GM12878 (cell line): ENCODE data around the gene KIRREL1. TPM values are rescaled to one million over a fixed set of nuclear protein-coding genes. Genes with fewer than 3 reads are reported as not detected.

Experiments
- ATAC-seq: fragments of 200-7000 bp; cut with Tn5 transposase; 3 replicates; pipeline ENCODE4 v1.9.1; 2020; ENCODE audit warnings: mild to moderate bottlenecking, moderate library complexity
- BruUV-seq: library from RNA; stranded (reverse); fragments of 400-500 nt; replicated peaks from 2 replicates; lab custom pipeline; 2021; lab: Mats Ljungman, UMichigan
- CTCF ChIA-PET: fragments of 300-600 bp; sonication (Branson Sonifier 250); formaldehyde crosslinking; extraction: SDS; loops from one replicate; lab custom pipeline; 2021; ENCODE audit warnings: inconsistent platforms; lab: Yijun Ruan, JAX
- POLR2A ChIA-PET: fragments of 350-600 bp; formaldehyde crosslinking; extraction: SDS; loops from one replicate; lab custom pipeline; 2021; ENCODE audit warnings: inconsistent platforms; lab: Charles Lee
- RAD21 ChIA-PET: fragments of 300-600 bp; sonication (Branson Sonifier 250); formaldehyde crosslinking; loops from one replicate; lab custom pipeline; 2023; ENCODE audit warnings: antibody characterized with exemption; ENCODE audit not compliant: unreplicated experiment; lab: Charles Lee
- SMC1A ChIA-PET: fragments of 300-600 bp; sonication (Branson Sonifier 250); formaldehyde crosslinking; loops from one replicate; lab custom pipeline; 2023; ENCODE audit not compliant: unreplicated experiment, uncharacterized antibody; lab: Charles Lee
- DNase-seq: peaks from one replicate; pipeline ENCODE4 v3.0.0-alpha.2; 2011; ENCODE audit warnings: low read depth, low spot score
- FAIRE-seq: peaks from 3 replicates; lab custom pipeline; 2011; peaks lifted over from hg19 to GRCh38; lab: Jason Lieb, UNC
- H2AFZ ChIP-seq: 2 replicates; pipeline ENCODE4 v1.6.0; 2011; ENCODE audit warnings: low read depth, low read length, control low read depth; ENCODE audit not compliant: control insufficient read depth
- H3K27ac ChIP-seq: 2 replicates; pipeline ENCODE4 v1.5.1; 2011; ENCODE audit warnings: control low read depth; ENCODE audit not compliant: control insufficient read depth, insufficient read depth
- H3K27me3 ChIP-seq, 2 experiments: replicated peaks in 1 of 2; 2 replicates each; pipeline versions ENCODE4 v1.6.0 to v1.6.1; 2011; ENCODE audit warnings: low read length in 1 of 2; ENCODE audit not compliant: control insufficient read depth in 2 of 2, insufficient read depth in 2 of 2
- H3K36me3 ChIP-seq, 2 experiments: 2 replicates each; pipeline ENCODE4 v1.5.1; 2011; ENCODE audit warnings: low read length in 1 of 2; ENCODE audit not compliant: control insufficient read depth in 2 of 2, insufficient read depth in 2 of 2
- H3K4me1 ChIP-seq: 2 replicates; pipeline ENCODE4 v1.6.1; 2011; ENCODE audit warnings: mild to moderate bottlenecking, low read length, moderate library complexity, mixed read lengths; ENCODE audit not compliant: control insufficient read depth, insufficient read depth
- H3K4me2 ChIP-seq: 2 replicates; pipeline ENCODE4 v1.6.0; 2011; ENCODE audit warnings: control low read depth; ENCODE audit not compliant: control insufficient read depth, insufficient read depth
- H3K4me3 ChIP-seq: fragments of 200-600 bp; sonication (generic); 2 replicates; pipeline ENCODE4 v1.5.1; 2016
- H3K79me2 ChIP-seq: 2 replicates; pipeline ENCODE4 v1.6.0; 2011; ENCODE audit warnings: low read length; ENCODE audit not compliant: control insufficient read depth, insufficient read depth
- H3K9ac ChIP-seq: 2 replicates; pipeline ENCODE4 v1.8.0; 2011; ENCODE audit warnings: low read length, control low read depth, mixed read lengths; ENCODE audit not compliant: control insufficient read depth, insufficient read depth
- H3K9me3 ChIP-seq: replicated peaks from 3 replicates; pipeline ENCODE4 v1.5.1; 2011; ENCODE audit warnings: mild to moderate bottlenecking, low read length; ENCODE audit not compliant: control insufficient read depth, insufficient read depth
- H4K20me1 ChIP-seq: 2 replicates; pipeline ENCODE4 v1.6.0; 2011; ENCODE audit not compliant: control insufficient read depth, insufficient read depth
- CHD2 ChIP-seq: IDR thresholded peaks from 2 replicates; pipeline ENCODE4 v1.6.1; 2011; ENCODE audit warnings: low read depth, low read length, improper control_type of control experiment, borderline replicate concordance
- FOXK2 ChIP-seq: fragments of 450-650 bp; IDR thresholded peaks from 2 replicates; pipeline ENCODE4 v1.6.1; 2017; ENCODE audit warnings: mild to moderate bottlenecking, moderate library complexity
- HCFC1 ChIP-seq: fragments of 150-350 bp; IDR thresholded peaks from 2 replicates; pipeline ENCODE4 v1.6.1; 2014; ENCODE audit warnings: low read length
- IKZF1 ChIP-seq: fragments of 450-650 bp; conservative IDR thresholded peaks from 2 replicates; pipeline ENCODE4 v1.6.1; 2017; ENCODE audit warnings: antibody characterized with exemption, mild to moderate bottlenecking
- LARP7 ChIP-seq: fragments of 450-650 bp; IDR thresholded peaks from 2 replicates; pipeline ENCODE4 v1.6.1; 2017; ENCODE audit warnings: mild to moderate bottlenecking
- MEF2B ChIP-seq: fragments of 450-650 bp; IDR thresholded peaks from 2 replicates; pipeline ENCODE4 v1.6.1; 2018; ENCODE audit warnings: mild to moderate bottlenecking, moderate library complexity; ENCODE audit not compliant: partially characterized antibody, poor library complexity, severe bottlenecking
- POU2F2 ChIP-seq: IDR thresholded peaks from 3 replicates; pipeline ENCODE4 v1.6.1; 2011; ENCODE audit warnings: low read depth, mild to moderate bottlenecking, low read length, borderline replicate concordance
- RB1 ChIP-seq: fragments of 450-650 bp; formaldehyde crosslinking; IDR thresholded peaks from 2 replicates; pipeline ENCODE4 v1.6.1; 2017; ENCODE audit warnings: mild to moderate bottlenecking, borderline replicate concordance
- SMC3 ChIP-seq: IDR thresholded peaks from 2 replicates; pipeline ENCODE4 v1.6.1; 2011; ENCODE audit warnings: low read length, improper control_type of control experiment, borderline replicate concordance
- SPI1 ChIP-seq: IDR thresholded peaks from 2 replicates; pipeline ENCODE4 v1.6.1; 2011; ENCODE audit warnings: low read depth, mild to moderate bottlenecking, low read length, moderate library complexity, borderline replicate concordance; ENCODE audit not compliant: insufficient read depth
- TARDBP ChIP-seq: IDR thresholded peaks from 2 replicates; pipeline ENCODE4 v1.6.1; 2016; ENCODE audit warnings: borderline replicate concordance
- TCF7 ChIP-seq: IDR thresholded peaks from 2 replicates; pipeline ENCODE4 v1.6.1; 2014; ENCODE audit warnings: antibody characterized with exemption, borderline replicate concordance
- WGBS: methylation state at CpG from one replicate; pipeline ENCODE4 v1.1.6; 2016; ENCODE audit warnings: low lambda C conversion rate; ENCODE audit not compliant: insufficient replicate concordance, insufficient coverage; ENCODE audit errors: missing lambda C conversion rate; 5-methylcytosine and 5-hydroxymethylcytosine counted together
- in situ Hi-C: fragments of 300-500 bp; cut with MboI; formaldehyde crosslinking; loops from 9 replicates; pipeline ENCODE4 v1.14.3; 2018; ENCODE audit warnings: mixed read lengths
- intact Hi-C: fragments of 100-400 bp; cut with micrococcal nuclease; formaldehyde crosslinking; loops from one replicate; pipeline ENCODE4 v1.14.2; 2022; ENCODE audit not compliant: unreplicated experiment
- polyA plus RNA-seq, 11 experiments: library from polyadenylated mRNA; depleted of rRNA in 4 of 11; unstranded in 6 of 11; stranded (reverse) in 5 of 11; fragments of >200 nt; fragmentation: Nextera tagmentation in 4 of 11; fragmentation: Illumina TruSeq in 1 of 11; extraction: Ambion mirVana in 4 of 11; extraction: Trizol in 1 of 11; gene quantifications; 1 replicate in 1 of 11; 2 replicates in 10 of 11; pipeline versions ENCODE4 v1.2.1 to v1.2.3, GENCODE V29; 2011 to 2016; ENCODE audit warnings: inconsistent platforms in 2 of 11, missing spikeins in 2 of 11, low read depth in 1 of 11
- total RNA-seq, 4 experiments: library from RNA; depleted of rRNA in 3 of 4; stranded (reverse); fragments of >200 nt in 3 of 4; fragmentation: Illumina TruSeq in 1 of 4; extraction: Trizol in 1 of 4; gene quantifications; 2 replicates each; pipeline versions ENCODE4 v1.2.1 to v1.2.3, GENCODE V29; 2013 to 2021
- TF ChIP-seq, protein P1 (sequence below): fragments of 450-650 bp; formaldehyde crosslinking; IDR thresholded peaks from 2 replicates; pipeline ENCODE4 v1.5.0; 2022; ENCODE audit warnings: mild to moderate bottlenecking, missing genetic modification characterization
- TF ChIP-seq, protein P2 (sequence below): fragments of 450-650 bp; formaldehyde crosslinking; IDR thresholded peaks from 2 replicates; pipeline ENCODE4 v1.4.0; 2020; ENCODE audit warnings: mild to moderate bottlenecking, moderate library complexity
- TF ChIP-seq, protein P3 (sequence below): fragments of 450-650 bp; IDR thresholded peaks from 2 replicates; pipeline ENCODE4 v1.6.1; 2014; ENCODE audit warnings: mild to moderate bottlenecking
- TF ChIP-seq, protein P4 (sequence below): fragments of 450-650 bp; IDR thresholded peaks from 2 replicates; pipeline ENCODE4 v1.6.1; 2017; ENCODE audit warnings: low read depth, mild to moderate bottlenecking, moderate library complexity

KIRREL1 gene
- total and polyA plus RNA-seq, 10 of the 15 experiments (the other 5 are each of a cell fraction or from before 2014, with no cell fraction given) = 0.15 TPM; not detected in 9

DNA sequence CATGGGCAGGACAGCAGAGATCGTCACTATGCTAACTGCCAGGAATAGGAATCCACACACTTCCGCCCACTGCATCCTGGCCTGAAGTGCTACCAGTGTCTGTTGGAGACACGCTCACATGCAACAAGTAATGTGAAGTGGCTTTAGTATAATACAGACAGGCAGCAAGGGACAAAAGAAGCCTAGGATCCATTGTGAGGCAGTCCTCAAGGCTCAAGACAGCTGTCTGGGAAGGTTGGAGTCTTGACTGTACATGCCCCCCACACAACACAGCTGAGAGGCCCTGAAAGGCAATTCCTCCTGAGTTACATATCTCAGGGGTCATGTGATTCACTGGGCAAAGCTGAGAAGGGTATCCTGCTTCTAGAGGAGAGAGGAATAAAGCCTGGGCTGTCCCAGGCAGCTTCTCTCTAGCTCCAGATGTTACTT, 147.3 kb downstream of the KIRREL1 start:
- POLR2A ChIA-PET = no interaction called here
- no peaks in the 10 kb centered on the region for H3K4me1 ChIP-seq
- no peaks in the 10 kb centered on the region for H3K36me3 ChIP-seq
- CTCF ChIA-PET = interaction anchor here (2.4 kb wide), 1 partner anchor 17 kb away, joined by 10 read pairs; no protein-coding TSS in a partner anchor
- no peak overlapping the region for H3K4me3 ChIP-seq
- no peaks in the 10 kb centered on the region for H3K9me3 ChIP-seq
- no TSS peak for BruUV-seq
- intact Hi-C loops (no loop called here), in situ Hi-C loops (no loop called here)
- no peaks in the 10 kb centered on the region for H3K79me2 ChIP-seq
- DNase-seq (no peak), ATAC-seq (no peak), FAIRE-seq (no peak)
- WGBS = 21% methylated on average over 3 of the region's 3 CpGs
- SMC1A ChIA-PET = no interaction called here
- H2AFZ ChIP-seq = no peak overlapping the region
- no peak overlapping the region for H3K27ac ChIP-seq
- RAD21 ChIA-PET = no interaction called here
- no peak overlapping the region for H3K9ac ChIP-seq
- no peaks in the 10 kb centered on the region for H3K27me3 ChIP-seq
- no peaks in the 10 kb centered on the region for H4K20me1 ChIP-seq
- no peak overlapping the region for H3K4me2 ChIP-seq
- no peak for TF ChIP-seq IKZF1
- no peak for TF ChIP-seq RB1
- TF ChIP-seq TARDBP = no peak
- TF ChIP-seq POU2F2 = no peak
- TF ChIP-seq, protein P1, sequence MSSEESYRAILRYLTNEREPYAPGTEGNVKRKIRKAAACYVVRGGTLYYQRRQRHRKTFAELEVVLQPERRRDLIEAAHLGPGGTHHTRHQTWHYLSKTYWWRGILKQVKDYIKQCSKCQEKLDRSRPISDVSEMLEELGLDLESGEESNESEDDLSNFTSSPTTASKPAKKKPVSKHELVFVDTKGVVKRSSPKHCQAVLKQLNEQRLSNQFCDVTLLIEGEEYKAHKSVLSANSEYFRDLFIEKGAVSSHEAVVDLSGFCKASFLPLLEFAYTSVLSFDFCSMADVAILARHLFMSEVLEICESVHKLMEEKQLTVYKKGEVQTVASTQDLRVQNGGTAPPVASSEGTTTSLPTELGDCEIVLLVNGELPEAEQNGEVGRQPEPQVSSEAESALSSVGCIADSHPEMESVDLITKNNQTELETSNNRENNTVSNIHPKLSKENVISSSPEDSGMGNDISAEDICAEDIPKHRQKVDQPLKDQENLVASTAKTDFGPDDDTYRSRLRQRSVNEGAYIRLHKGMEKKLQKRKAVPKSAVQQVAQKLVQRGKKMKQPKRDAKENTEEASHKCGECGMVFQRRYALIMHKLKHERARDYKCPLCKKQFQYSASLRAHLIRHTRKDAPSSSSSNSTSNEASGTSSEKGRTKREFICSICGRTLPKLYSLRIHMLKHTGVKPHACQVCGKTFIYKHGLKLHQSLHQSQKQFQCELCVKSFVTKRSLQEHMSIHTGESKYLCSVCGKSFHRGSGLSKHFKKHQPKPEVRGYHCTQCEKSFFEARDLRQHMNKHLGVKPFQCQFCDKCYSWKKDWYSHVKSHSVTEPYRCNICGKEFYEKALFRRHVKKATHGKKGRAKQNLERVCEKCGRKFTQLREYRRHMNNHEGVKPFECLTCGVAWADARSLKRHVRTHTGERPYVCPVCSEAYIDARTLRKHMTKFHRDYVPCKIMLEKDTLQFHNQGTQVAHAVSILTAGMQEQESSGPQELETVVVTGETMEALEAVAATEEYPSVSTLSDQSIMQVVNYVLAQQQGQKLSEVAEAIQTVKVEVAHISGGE = no peak
- TF ChIP-seq CHD2 = no peak
- no peak for TF ChIP-seq LARP7
- TF ChIP-seq, protein P2, sequence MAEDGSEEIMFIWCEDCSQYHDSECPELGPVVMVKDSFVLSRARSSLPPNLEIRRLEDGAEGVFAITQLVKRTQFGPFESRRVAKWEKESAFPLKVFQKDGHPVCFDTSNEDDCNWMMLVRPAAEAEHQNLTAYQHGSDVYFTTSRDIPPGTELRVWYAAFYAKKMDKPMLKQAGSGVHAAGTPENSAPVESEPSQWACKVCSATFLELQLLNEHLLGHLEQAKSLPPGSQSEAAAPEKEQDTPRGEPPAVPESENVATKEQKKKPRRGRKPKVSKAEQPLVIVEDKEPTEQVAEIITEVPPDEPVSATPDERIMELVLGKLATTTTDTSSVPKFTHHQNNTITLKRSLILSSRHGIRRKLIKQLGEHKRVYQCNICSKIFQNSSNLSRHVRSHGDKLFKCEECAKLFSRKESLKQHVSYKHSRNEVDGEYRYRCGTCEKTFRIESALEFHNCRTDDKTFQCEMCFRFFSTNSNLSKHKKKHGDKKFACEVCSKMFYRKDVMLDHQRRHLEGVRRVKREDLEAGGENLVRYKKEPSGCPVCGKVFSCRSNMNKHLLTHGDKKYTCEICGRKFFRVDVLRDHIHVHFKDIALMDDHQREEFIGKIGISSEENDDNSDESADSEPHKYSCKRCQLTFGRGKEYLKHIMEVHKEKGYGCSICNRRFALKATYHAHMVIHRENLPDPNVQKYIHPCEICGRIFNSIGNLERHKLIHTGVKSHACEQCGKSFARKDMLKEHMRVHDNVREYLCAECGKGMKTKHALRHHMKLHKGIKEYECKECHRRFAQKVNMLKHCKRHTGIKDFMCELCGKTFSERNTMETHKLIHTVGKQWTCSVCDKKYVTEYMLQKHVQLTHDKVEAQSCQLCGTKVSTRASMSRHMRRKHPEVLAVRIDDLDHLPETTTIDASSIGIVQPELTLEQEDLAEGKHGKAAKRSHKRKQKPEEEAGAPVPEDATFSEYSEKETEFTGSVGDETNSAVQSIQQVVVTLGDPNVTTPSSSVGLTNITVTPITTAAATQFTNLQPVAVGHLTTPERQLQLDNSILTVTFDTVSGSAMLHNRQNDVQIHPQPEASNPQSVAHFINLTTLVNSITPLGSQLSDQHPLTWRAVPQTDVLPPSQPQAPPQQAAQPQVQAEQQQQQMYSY (CRISPR knock-in tag) = no peak
- TF ChIP-seq, protein P3, sequence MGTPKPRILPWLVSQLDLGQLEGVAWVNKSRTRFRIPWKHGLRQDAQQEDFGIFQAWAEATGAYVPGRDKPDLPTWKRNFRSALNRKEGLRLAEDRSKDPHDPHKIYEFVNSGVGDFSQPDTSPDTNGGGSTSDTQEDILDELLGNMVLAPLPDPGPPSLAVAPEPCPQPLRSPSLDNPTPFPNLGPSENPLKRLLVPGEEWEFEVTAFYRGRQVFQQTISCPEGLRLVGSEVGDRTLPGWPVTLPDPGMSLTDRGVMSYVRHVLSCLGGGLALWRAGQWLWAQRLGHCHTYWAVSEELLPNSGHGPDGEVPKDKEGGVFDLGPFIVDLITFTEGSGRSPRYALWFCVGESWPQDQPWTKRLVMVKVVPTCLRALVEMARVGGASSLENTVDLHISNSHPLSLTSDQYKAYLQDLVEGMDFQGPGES = no peak
- TF ChIP-seq, protein P4, sequence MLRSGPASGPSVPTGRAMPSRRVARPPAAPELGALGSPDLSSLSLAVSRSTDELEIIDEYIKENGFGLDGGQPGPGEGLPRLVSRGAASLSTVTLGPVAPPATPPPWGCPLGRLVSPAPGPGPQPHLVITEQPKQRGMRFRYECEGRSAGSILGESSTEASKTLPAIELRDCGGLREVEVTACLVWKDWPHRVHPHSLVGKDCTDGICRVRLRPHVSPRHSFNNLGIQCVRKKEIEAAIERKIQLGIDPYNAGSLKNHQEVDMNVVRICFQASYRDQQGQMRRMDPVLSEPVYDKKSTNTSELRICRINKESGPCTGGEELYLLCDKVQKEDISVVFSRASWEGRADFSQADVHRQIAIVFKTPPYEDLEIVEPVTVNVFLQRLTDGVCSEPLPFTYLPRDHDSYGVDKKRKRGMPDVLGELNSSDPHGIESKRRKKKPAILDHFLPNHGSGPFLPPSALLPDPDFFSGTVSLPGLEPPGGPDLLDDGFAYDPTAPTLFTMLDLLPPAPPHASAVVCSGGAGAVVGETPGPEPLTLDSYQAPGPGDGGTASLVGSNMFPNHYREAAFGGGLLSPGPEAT = no peak
- TF ChIP-seq HCFC1 = no peak
- no peak for TF ChIP-seq MEF2B
- no peak for TF ChIP-seq SMC3
- TF ChIP-seq FOXK2 = no peak
- TF ChIP-seq TCF7 = no peak
- no peak for TF ChIP-seq SPI1
